UCSD-AML1 (cell line): ENCODE data around the gene RASSF5.

ENCODE experiments used
- DNase-seq: peaks from one replicate; lab custom pipeline; 2025; ENCODE audit not compliant: unreplicated experiment; lab: John Stamatoyannopoulos, UW

The RASSF5 gene

DNA sequence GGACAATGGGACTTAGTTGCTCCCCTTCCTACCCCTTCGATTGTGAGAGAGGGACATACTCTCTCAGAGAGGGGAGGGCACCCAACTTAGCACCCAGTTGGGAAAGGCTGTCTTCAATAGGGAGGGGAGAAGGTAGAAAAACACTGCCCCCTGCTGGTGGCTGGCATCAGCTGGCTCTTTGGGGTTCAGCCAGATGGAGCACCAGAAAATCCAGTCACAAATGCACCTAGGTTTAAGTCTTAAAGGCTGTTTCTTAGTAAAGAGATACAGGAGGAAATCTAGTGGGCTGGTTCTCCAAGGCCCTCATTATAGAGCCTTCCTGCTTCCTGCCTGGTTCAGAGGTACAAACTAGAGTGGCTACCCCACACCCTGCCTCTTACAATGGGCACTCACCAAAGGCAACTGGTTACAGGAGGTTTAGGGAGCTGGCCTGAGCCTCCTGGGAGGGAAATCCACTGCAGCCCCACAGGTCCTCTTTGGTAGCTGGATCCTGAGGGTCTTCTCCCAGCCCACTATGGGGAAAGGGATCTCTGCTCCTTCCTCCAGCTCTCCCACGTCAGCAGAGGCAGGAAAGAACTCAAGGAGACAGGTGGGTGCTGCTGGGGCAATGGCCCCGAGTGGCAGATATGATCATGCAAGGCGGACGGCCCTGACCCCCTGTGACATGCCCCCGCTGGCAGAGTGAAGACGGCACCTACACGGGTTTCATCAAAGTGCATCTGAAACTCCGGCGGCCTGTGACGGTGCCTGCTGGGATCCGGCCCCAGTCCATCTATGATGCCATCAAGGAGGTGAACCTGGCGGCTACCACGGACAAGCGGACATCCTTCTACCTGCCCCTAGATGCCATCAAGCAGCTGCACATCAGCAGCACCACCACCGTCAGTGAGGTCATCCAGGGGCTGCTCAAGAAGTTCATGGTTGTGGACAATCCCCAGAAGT is 76.6 kb downstream of the RASSF5 start:
- peak; percentile 71 for DNase-seq

- no peak for DNase-seq
These were observed 77.4 kb downstream of the RASSF5 start for GRCh38 chr1:206584683-206585082.

DNA sequence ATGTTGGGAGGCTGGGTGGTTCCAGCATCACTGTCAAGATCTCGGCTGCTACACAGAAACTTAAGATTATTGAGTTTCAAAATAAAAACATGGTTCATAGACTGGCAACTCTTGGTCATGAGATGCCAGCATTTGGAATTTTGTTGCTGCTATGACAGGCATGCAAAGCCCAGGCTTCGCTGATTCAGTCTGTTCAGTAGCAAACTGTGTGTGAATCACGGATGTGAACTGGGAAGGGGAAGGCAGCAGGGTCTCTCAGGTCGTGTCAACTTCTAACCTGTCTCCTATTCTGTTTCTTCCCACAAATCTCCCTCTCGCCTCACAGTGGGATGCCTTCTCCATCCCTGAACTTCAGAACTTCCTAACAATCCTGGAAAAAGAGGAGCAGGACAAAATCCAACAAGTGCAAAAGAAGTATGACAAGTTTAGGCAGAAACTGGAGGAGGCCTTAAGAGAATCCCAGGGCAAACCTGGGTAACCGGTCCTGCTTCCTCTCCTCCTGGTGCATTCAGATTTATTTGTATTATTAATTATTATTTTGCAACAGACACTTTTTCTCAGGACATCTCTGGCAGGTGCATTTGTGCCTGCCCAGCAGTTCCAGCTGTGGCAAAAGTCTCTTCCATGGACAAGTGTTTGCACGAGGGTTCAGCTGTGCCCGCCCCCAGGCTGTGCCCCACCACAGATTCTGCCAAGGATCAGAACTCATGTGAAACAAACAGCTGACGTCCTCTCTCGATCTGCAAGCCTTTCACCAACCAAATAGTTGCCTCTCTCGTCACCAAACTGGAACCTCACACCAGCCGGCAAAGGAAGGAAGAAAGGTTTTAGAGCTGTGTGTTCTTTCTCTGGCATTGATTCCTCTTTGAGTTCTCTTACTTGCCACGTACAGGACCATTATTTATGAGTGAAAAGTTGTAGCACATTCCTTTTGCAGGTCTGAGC is 79.4 kb downstream of the RASSF5 start:
- DNase-seq: no peak

DNA sequence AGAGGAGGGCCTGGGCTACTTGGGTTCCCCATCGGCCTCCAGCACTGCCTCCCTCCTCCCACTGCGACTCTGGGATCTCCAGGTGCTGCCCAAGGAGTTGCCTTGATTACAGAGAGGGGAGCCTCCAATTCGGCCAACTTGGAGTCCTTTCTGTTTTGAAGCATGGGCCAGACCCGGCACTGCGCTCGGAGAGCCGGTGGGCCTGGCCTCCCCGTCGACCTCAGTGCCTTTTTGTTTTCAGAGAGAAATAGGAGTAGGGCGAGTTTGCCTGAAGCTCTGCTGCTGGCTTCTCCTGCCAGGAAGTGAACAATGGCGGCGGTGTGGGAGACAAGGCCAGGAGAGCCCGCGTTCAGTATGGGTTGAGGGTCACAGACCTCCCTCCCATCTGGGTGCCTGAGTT is 80.6 kb downstream of the RASSF5 start:
- no peak for DNase-seq

DNA sequence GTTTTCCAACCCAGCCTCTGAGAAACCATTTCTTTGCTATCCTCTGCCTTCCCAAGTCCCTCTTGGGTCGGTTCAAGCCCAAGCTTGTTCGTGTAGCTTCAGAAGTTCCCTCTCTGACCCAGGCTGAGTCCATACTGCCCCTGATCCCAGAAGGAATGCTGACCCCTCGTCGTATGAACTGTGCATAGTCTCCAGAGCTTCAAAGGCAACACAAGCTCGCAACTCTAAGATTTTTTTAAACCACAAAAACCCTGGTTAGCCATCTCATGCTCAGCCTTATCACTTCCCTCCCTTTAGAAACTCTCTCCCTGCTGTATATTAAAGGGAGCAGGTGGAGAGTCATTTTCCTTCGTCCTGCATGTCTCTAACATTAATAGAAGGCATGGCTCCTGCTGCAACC is 81.2 kb downstream of the RASSF5 start:
- no peak for DNase-seq

GRCh38 chr1:206589206-206589605 is 81.9 kb downstream of the RASSF5 start:
- DNase-seq: no peak

- DNase-seq: no peak
These were observed 82.9 kb downstream of the RASSF5 start for GRCh38 chr1:206590025-206590758.

GRCh38 chr1:206591226-206591625 is 83.9 kb downstream of the RASSF5 start:
- no peak for DNase-seq

- DNase-seq: no peak
These were observed 84.4 kb downstream of the RASSF5 start for GRCh38 chr1:206591696-206592095.

GRCh38 chr1:206593351-206593925 is 86.1 kb downstream of the RASSF5 start:
- no peak for DNase-seq

DNA sequence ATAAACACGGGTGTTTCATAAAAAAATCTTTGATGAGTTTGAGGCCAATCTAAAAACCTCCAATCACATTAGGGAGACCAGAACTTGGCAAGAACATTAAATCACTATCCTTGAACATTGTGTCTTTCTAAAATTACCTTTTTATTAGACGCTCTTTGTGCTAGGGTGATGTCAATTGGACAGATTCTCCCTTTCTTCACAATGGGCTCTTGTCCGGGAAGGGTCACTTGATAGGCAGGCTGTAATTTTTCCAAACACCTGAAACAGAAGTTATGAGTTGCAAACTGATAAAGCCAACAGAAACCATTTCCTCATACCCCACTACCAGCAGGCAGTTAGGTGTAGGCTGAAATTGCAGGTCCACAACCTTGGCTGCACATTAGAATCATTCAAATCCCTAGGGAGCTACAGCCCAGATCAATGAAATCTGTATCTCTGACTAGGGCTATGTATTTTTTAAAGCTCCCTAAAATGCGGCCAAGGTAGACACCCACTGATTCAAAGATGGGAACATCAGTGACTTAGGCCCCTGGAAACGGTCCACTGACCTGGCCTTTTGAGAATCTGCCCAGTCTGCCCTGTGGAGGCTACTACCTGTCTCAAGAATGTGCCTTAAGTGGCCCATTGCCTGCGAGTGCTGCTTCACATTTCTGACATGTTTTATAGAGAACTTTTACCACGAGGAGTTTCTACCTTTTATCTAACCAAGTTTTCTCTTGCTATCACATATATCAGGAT is 88.4 kb downstream of the RASSF5 start:
- DNase-seq: no peak

DNA sequence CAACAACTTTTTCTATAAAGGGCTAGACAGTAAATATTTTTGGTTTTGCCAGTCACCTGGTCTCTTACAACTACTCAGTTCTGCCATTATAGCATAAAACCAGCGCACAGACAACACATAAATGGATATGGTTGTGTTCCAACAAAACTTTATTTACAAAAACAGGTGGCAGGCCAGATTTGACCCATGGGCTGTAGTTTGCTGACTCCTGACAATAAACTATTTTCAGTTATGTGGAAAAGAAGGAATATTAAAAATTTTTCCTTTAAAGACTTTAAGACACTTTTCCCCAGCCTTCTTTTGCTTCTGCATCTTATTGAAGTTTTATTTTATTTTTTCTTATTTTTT is 89.0 kb downstream of the RASSF5 start:
- no peak for DNase-seq

- DNase-seq: no peak
These were observed 93.2 kb downstream of the RASSF5 start for GRCh38 chr1:206600527-206600926.

GRCh38 chr1:206604861-206605260 is 97.5 kb downstream of the RASSF5 start:
- DNase-seq: no peak

- DNase-seq: no peak
These were observed 99.5 kb downstream of the RASSF5 start for GRCh38 chr1:206606867-206607266.

DNA sequence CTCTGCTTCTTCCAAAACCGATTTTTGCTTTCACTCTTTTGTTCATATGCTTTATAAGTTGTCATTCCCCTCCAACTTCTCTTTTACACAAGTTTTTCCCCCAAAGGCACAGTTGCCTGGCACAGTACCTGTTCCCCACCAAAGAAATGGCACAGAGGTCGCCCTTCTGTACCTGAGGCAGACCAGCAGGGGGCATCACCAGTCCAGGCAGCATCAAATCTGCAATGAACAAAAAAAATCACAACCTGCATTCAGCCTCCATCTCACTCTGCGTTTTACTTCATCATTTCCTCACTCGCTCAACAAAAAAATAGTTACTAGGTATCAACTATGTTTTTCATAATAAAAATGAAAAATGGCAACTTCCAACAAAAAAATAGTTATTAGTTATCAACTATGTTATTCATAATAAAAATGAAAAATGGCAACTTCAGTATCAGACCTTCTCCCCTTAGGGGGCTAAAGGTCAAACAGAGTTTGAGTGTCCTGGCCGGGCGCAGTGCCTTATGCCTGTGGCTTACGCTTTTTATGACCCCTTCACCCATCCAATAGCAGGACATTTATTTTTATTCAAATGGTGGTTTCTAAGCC is 100.9 kb downstream of the RASSF5 start:
- no peak for DNase-seq

DNA sequence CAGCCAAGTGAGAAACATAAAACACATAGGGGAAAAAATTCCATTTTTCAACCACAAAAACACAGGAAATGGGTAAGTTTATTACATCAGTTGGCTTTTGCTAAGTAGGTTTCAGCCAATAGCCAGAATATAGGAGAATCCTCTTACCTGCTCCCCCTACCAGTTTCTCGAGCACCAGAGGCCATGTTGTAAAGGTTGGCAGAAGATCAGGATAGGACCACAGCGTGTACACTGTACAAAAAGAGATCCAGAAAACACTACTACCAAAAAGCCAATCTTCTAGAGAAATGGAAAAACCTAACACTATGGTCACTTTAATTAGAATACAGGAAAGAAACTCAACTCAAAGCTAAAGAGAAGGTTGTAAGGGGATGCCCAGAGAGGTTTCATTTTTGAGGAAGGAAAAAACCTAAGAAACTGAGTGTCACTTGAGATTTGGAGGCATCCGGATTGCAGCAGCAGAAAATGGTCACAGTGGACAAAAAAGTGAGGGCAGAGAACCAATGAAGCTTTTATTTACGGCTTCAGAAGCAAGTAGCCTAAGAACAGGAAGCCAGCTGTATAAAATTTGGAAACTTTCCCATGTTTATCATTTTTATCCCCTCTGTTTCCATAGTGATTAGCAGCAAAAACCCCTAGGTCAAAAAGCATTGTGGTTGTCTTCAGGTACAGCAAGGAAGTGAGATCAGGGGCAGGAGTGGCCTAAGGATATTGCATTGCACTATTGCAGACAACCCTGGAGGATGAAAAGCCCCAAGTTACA is 102.1 kb downstream of the RASSF5 start:
- no peak for DNase-seq

DNA sequence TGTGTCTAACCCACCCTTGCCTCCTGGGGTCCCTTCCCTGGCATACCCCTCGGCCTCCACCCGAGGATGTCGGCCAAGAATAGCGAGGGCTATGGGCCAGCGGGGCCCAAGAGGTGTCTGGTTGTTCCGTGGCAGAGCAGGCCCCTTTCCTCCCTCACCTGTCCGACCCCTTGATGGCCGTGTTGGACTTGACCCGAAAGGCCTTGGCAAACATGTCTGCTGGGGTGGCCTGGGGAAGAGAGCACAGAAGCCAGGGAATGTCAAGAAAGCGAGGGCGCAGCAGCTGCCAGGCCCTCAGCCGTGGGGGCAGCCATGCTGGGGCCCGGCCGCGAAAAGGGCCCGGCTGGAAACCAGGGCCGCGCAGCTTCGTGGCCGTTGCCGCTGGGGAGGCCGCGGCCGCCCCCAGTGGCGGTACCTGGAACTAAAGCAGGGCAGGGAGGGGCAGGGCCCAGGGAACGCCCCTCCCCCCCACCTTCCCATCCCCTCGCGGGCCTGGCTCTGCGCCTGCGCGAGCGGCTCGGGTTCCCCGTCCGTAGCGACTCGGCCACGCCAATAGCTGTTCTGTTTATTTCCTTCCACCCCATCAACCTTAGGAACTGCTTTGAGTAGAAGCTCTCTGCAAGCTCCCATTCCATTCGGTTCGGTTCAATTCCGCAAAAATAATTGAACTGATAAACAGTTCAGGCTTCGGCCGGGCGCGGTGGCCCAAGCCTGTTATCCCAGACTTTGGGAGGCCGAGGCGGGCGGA is 105.0 kb downstream of the RASSF5 start, which contains the start of gene EIF2D:
EIF2D (minus strand) TSS at position 337 of the 748 bp plus-strand sequence; CDS start at position 214, 123 bp downstream.
- DNase-seq: peak; percentile 96
